K562 (cell line): ENCODE results near the gene GART. TPM values are rescaled to one million over a fixed set of nuclear protein-coding genes. Genes with fewer than 3 reads are reported as not detected.

Source experiments
- ARID3B ChIP-seq: fragments of 250-450 bp; sonication (Bioruptor Pico); IDR thresholded peaks from 2 replicates; pipeline ENCODE4 v1.4.0; 2020; ENCODE audit warnings: borderline replicate concordance
- CREB3L1 ChIP-seq: fragments of 450-650 bp; IDR thresholded peaks from 2 replicates; pipeline ENCODE4 v1.6.1; 2014; ENCODE audit warnings: low read depth, mild to moderate bottlenecking, moderate library complexity, borderline replicate concordance
- EHMT2 ChIP-seq: fragments of 450-650 bp; IDR thresholded peaks from 2 replicates; pipeline ENCODE4 v1.6.1; 2018; ENCODE audit warnings: antibody characterized with exemption
- HDAC8 ChIP-seq: fragments of 450-650 bp; IDR thresholded peaks from 2 replicates; pipeline ENCODE4 v1.6.1; 2016; ENCODE audit warnings: mild to moderate bottlenecking, missing genetic modification characterization, moderate library complexity, missing compliant biosample characterization
- HIVEP1 ChIP-seq: fragments of 250-450 bp; sonication (Bioruptor Pico); IDR thresholded peaks from 2 replicates; pipeline ENCODE4 v1.4.0; 2020; ENCODE audit warnings: mild to moderate bottlenecking
- NFYB ChIP-seq: IDR thresholded peaks from 2 replicates; pipeline ENCODE4 v1.6.1; 2011; ENCODE audit warnings: mild to moderate bottlenecking, moderate library complexity; ENCODE audit not compliant: insufficient read length; ENCODE audit errors: extremely low read depth
- NONO ChIP-seq, 2 experiments: fragments of 200-400 bp in 1 of 2; fragments of 450-650 bp in 1 of 2; formaldehyde crosslinking in 1 of 2; IDR thresholded peaks; 2 replicates each; pipeline ENCODE4 v1.6.1; 2017; ENCODE audit warnings: low read depth in 2 of 2, mild to moderate bottlenecking in 2 of 2, moderate library complexity in 2 of 2, low read length in 1 of 2
- PHF8 ChIP-seq: fragments of 200-600 bp; sonication (generic); IDR thresholded peaks from 2 replicates; pipeline ENCODE4 v1.6.1; 2012; ENCODE audit warnings: mixed run types, mild to moderate bottlenecking, inconsistent platforms, low read length, moderate library complexity, borderline replicate concordance
- RHOXF2B ChIP-seq: fragments of 250-450 bp; sonication (Bioruptor Pico); conservative IDR thresholded peaks from 2 replicates; pipeline ENCODE4 v1.5.1; 2021
- SIN3B ChIP-seq: fragments of 450-650 bp; IDR thresholded peaks from 2 replicates; pipeline ENCODE4 v1.6.1; 2017; ENCODE audit warnings: low read depth, mild to moderate bottlenecking, moderate library complexity
- TAF7 ChIP-seq: fragments of 450-650 bp; IDR thresholded peaks from 2 replicates; pipeline ENCODE4 v1.6.1; 2016; ENCODE audit warnings: missing genetic modification characterization, missing compliant biosample characterization
- TEAD4 ChIP-seq, 2 experiments: sonication (generic) in 1 of 2; formaldehyde crosslinking in 1 of 2; IDR thresholded peaks; 2 replicates each; pipeline versions ENCODE4 v1.6.1 to v1.8.0; 2012 to 2022; ENCODE audit warnings: borderline replicate concordance in 1 of 2, inconsistent platforms in 1 of 2, low read length in 1 of 2, mild to moderate bottlenecking in 1 of 2, missing genetic modification reagents in 1 of 2
- THAP12 ChIP-seq: fragments of 250-450 bp; sonication (Bioruptor Pico); IDR thresholded peaks from 2 replicates; pipeline ENCODE4 v1.9.0; 2021; ENCODE audit warnings: mild to moderate bottlenecking, inconsistent platforms
- ZBTB17 ChIP-seq: fragments of 450-650 bp; formaldehyde crosslinking; IDR thresholded peaks from 2 replicates; pipeline ENCODE4 v1.4.0; 2020; ENCODE audit warnings: mild to moderate bottlenecking
- ZFP1 ChIP-seq: fragments of 450-650 bp; formaldehyde crosslinking; IDR thresholded peaks from 2 replicates; pipeline ENCODE4 v1.4.0; 2020; ENCODE audit warnings: mild to moderate bottlenecking, mixed read lengths
- ZNF184 ChIP-seq: sonication (generic); formaldehyde crosslinking; IDR thresholded peaks from 2 replicates; pipeline ENCODE4 v1.5.0; 2020; ENCODE audit warnings: missing genetic modification reagents
- ZNF263 ChIP-seq: sonication (generic); formaldehyde crosslinking; IDR thresholded peaks from 2 replicates; pipeline ENCODE4 v1.8.0; 2022; ENCODE audit warnings: mild to moderate bottlenecking, missing genetic modification reagents, borderline replicate concordance
- ZNF316 ChIP-seq: fragments of 450-650 bp; IDR thresholded peaks from 2 replicates; pipeline ENCODE4 v1.6.1; 2016
- ZNF589 ChIP-seq: fragments of 200-800 bp; sonication (Bioruptor generic); IDR thresholded peaks from 2 replicates; pipeline ENCODE4 v1.6.1; 2016; ENCODE audit warnings: low read depth, missing genetic modification characterization, missing compliant biosample characterization
- ZNF699 ChIP-seq: fragments of 250-450 bp; sonication (Bioruptor Pico); IDR thresholded peaks from 2 replicates; pipeline ENCODE4 v1.8.0; 2021; ENCODE audit warnings: mild to moderate bottlenecking, moderate library complexity; ENCODE audit not compliant: insufficient replicate concordance
- ZNF785 ChIP-seq: fragments of 250-450 bp; sonication (Bioruptor Pico); IDR thresholded peaks from 2 replicates; pipeline ENCODE4 v1.4.0; 2020; ENCODE audit warnings: mild to moderate bottlenecking
- polyA plus RNA-seq, 8 experiments: library from polyadenylated mRNA; depleted of rRNA in 4 of 8; stranded (reverse) in 5 of 8; unstranded in 3 of 8; fragments of >200 nt; fragmentation: Nextera tagmentation in 2 of 8; fragmentation: Illumina TruSeq in 1 of 8; extraction: Ambion mirVana in 2 of 8; extraction: Trizol in 1 of 8; gene quantifications; 2 replicates each; pipeline versions ENCODE4 v1.2.1 to v1.2.3, GENCODE V29; 2011 to 2014; ENCODE audit warnings: inconsistent platforms in 1 of 8, missing spikeins in 1 of 8
- total RNA-seq, 7 experiments: library from RNA; depleted of rRNA in 6 of 7; stranded (reverse); fragments of >200 nt in 6 of 7; fragmentation: Illumina TruSeq in 2 of 7; extraction: Trizol in 2 of 7; gene quantifications; 2 replicates each; pipeline versions ENCODE4 v1.2.1 to v1.2.3, GENCODE V29; 2011 to 2021; ENCODE audit warnings: low replicate concordance in 1 of 7

The GART gene
- total and polyA plus RNA-seq, 9 of the 15 experiments (the other 6 are each of a cell fraction or from before 2014, with no cell fraction given), result 141 to 429 (median 349) TPM

GRCh38 chr21:33542640-33543504, 955 bp upstream of the GART start, which contains the start of gene SON (continued):
- TF ChIP-seq THAP12 (peak; percentile 28), TAF7 (tag) (peak; percentile 87), CREB3L1 (peak; percentile 98), PHF8 (peak; percentile 95), ZFP1 (no peak), ZNF699 (no peak), ZNF263 (CRISPR knock-in tag) (peak; percentile 99), ZNF785 (CRISPR knock-in tag) (no peak), ZBTB17 (CRISPR knock-in tag) (peak; percentile 15; the same call in 1 of the 2 replicates), ZNF184 (no peak), ZNF316 (peak; percentile 56; the same call in 1 of the 2 replicates), HIVEP1 (CRISPR knock-in tag) (peak; percentile 63; the same call in 1 of the 2 replicates), TEAD4 (IDR thresholded peaks at IDR 0.05; ENCODE audit: low read length) (peak; percentile 87), TEAD4 (CRISPR knock-in tag; IDR thresholded peaks at IDR 0.05; ENCODE audit: borderline replicate concordance) (no peak), HDAC8 (tag) (0 out of 2 replicates have a peak, but pooled peaks have one; percentile 54), EHMT2 (peak; percentile 12; the same call in 1 of the 2 replicates), NFYB (peak; percentile 97), NONO (IDR thresholded peaks at IDR 0.05; ENCODE audit: low read depth in 2 of 2, low read length in 1 of 2) (no peak), RHOXF2B (CRISPR knock-in tag) (0 out of 2 replicates have a peak, but pooled peaks have one; percentile 23), ARID3B (CRISPR knock-in tag) (0 out of 2 replicates have a peak, but pooled peaks have one; percentile 65), ZNF589 (CRISPR knock-in tag) (peak; percentile 85), SIN3B (peak; percentile 79)
